Osteoblast (primary cell): Measurements from ENCODE around the gene PMS1. TPM values are rescaled to one million over a fixed set of nuclear protein-coding genes. Genes with fewer than 3 reads are reported as not detected.
"Not testable (repeated sequence)": the region's sequence is repeated elsewhere in the genome, so short reads cannot be mapped to it uniquely, and the experiment has no call there.

Experiments used
- DNase-seq: peaks from one replicate; pipeline ENCODE4 v3.0.0; 2011; ENCODE audit warnings: low spot score, mixed read lengths; ENCODE audit not compliant: insufficient read length; ENCODE audit errors: missing footprints
- H2AFZ ChIP-seq: 2 replicates; pipeline ENCODE4 v1.6.0; 2011; ENCODE audit warnings: mild to moderate bottlenecking, low read length
- H3K27ac ChIP-seq: 2 replicates; pipeline ENCODE4 v1.5.1; 2011; ENCODE audit warnings: mild to moderate bottlenecking, low read depth, low read length, moderate library complexity
- H3K27me3 ChIP-seq: 2 replicates; pipeline ENCODE4 v1.6.0; 2012; ENCODE audit warnings: mild to moderate bottlenecking, control low read depth, inconsistent platforms, low read length, moderate library complexity; ENCODE audit not compliant: insufficient read depth
- H3K36me3 ChIP-seq: 2 replicates; pipeline ENCODE4 v1.5.1; 2011; ENCODE audit warnings: mild to moderate bottlenecking, low read length, control low read depth, moderate library complexity; ENCODE audit not compliant: insufficient read depth
- H3K4me1 ChIP-seq: 2 replicates; pipeline ENCODE4 v1.5.1; 2011; ENCODE audit warnings: mild to moderate bottlenecking, low read length, control low read depth, moderate library complexity; ENCODE audit not compliant: insufficient read depth
- H3K4me2 ChIP-seq: 2 replicates; pipeline ENCODE4 v1.6.0; 2011; ENCODE audit warnings: mild to moderate bottlenecking, low read length; ENCODE audit not compliant: insufficient read depth
- H3K4me3 ChIP-seq: fragments of 200-600 bp; sonication (generic); 3 replicates; pipeline ENCODE4 v1.5.1; 2012; ENCODE audit warnings: mild to moderate bottlenecking, low read length, inconsistent platforms; ENCODE audit not compliant: insufficient read depth
- H3K79me2 ChIP-seq: 2 replicates; pipeline ENCODE4 v1.6.0; 2012; ENCODE audit warnings: mild to moderate bottlenecking, low read length, control low read depth, inconsistent platforms; ENCODE audit not compliant: insufficient read depth
- H3K9me3 ChIP-seq: 2 replicates; pipeline ENCODE4 v1.5.1; 2011; ENCODE audit warnings: low read depth, low read length, control low read depth
- H4K20me1 ChIP-seq: 2 replicates; pipeline ENCODE4 v1.6.0; 2012; ENCODE audit warnings: mild to moderate bottlenecking, low read length, control low read depth; ENCODE audit not compliant: insufficient read depth
- CTCF ChIP-seq: IDR thresholded peaks from 2 replicates; pipeline ENCODE4 v1.5.1; 2011; ENCODE audit warnings: mild to moderate bottlenecking, low read depth, low read length, moderate library complexity; ENCODE audit errors: extremely low read depth
- total RNA-seq: library from RNA; depleted of rRNA; stranded (reverse); fragments of >200 nt; gene quantifications from 2 replicates; pipeline ENCODE4 v1.2.3, GENCODE V29; 2012

Gene PMS1
- total RNA-seq, 1 donor: 29.3 TPM

- no peak overlapping the region for H3K4me2 ChIP-seq
- no peak overlapping the region for H2AFZ ChIP-seq
- no peak overlapping the region for H3K4me3 ChIP-seq
- no peaks in the 10 kb centered on the region for H4K20me1 ChIP-seq
- no peak overlapping the region for H3K27ac ChIP-seq
- no peaks in the 10 kb centered on the region for H3K36me3 ChIP-seq
- no peaks in the 10 kb centered on the region for H3K9me3 ChIP-seq
- no peaks in the 10 kb centered on the region for H3K27me3 ChIP-seq
- peaks cover 4% of the 10 kb centered on the region for H3K4me1 ChIP-seq
- DNase-seq: no peak
- H3K79me2 ChIP-seq: no peaks in the 10 kb centered on the region
- TF ChIP-seq CTCF: no peak
These were observed 49.8 kb downstream of the PMS1 start for GRCh38 chr2:189834059-189834458.

GRCh38 chr2:189834642-189835041 is 50.4 kb downstream of the PMS1 start:
- not testable (repeated sequence) for H3K4me2 ChIP-seq, H3K27me3 ChIP-seq, H3K79me2 ChIP-seq, DNase-seq, H3K27ac ChIP-seq, H3K4me1 ChIP-seq, H3K9me3 ChIP-seq, H3K36me3 ChIP-seq, H2AFZ ChIP-seq, H4K20me1 ChIP-seq, H3K4me3 ChIP-seq

GRCh38 chr2:189835855-189836558 is 51.8 kb downstream of the PMS1 start:
- Histone ChIP-seq H3K27me3 (no peaks in the 10 kb centered on the region), H3K36me3 (no peaks in the 10 kb centered on the region), H3K9me3 (no peaks in the 10 kb centered on the region), H3K4me3 (peak overlapping the region; percentile 3), H4K20me1 (no peaks in the 10 kb centered on the region), H3K4me2 (peak overlapping the region; percentile 63), H3K27ac (peak overlapping the region; percentile 61), H3K79me2 (no peaks in the 10 kb centered on the region), H3K4me1 (peaks cover 4% of the 10 kb centered on the region), H2AFZ (peak overlapping the region; percentile 21)
- no peak for TF ChIP-seq CTCF
- DNase-seq: no peak

GRCh38 chr2:189836644-189837043 is 52.4 kb downstream of the PMS1 start:
- no peak overlapping the region for H2AFZ ChIP-seq
- no peaks in the 10 kb centered on the region for H3K79me2 ChIP-seq
- H3K36me3 ChIP-seq: no peaks in the 10 kb centered on the region
- no peak for TF ChIP-seq CTCF
- no peaks in the 10 kb centered on the region for H4K20me1 ChIP-seq
- H3K4me1 ChIP-seq: peaks cover 4% of the 10 kb centered on the region
- no peaks in the 10 kb centered on the region for H3K9me3 ChIP-seq
- H3K4me2 ChIP-seq: peak overlapping the region; percentile 63
- peak overlapping the region; percentile 61 for H3K27ac ChIP-seq
- H3K27me3 ChIP-seq: no peaks in the 10 kb centered on the region
- H3K4me3 ChIP-seq: peak overlapping the region; percentile 3
- DNase-seq: peak; percentile 72
